DND-41 (cell line): ENCODE data around the gene MRPL58.

Experiments
- EZH2 ChIP-seq: IDR thresholded peaks from 3 replicates; pipeline ENCODE4 v1.6.1; 2012; ENCODE audit warnings: borderline replicate concordance, low read depth, mild to moderate bottlenecking, moderate library complexity, low read length, inconsistent platforms; ENCODE audit not compliant: severe bottlenecking
- TF ChIP-seq, protein P1 (sequence below): IDR thresholded peaks from 2 replicates; pipeline ENCODE4 v1.5.1; 2012; ENCODE audit warnings: borderline replicate concordance, low read length, moderate library complexity, mild to moderate bottlenecking; ENCODE audit not compliant: poor library complexity, severe bottlenecking; ENCODE audit errors: extremely low read depth

DNA sequence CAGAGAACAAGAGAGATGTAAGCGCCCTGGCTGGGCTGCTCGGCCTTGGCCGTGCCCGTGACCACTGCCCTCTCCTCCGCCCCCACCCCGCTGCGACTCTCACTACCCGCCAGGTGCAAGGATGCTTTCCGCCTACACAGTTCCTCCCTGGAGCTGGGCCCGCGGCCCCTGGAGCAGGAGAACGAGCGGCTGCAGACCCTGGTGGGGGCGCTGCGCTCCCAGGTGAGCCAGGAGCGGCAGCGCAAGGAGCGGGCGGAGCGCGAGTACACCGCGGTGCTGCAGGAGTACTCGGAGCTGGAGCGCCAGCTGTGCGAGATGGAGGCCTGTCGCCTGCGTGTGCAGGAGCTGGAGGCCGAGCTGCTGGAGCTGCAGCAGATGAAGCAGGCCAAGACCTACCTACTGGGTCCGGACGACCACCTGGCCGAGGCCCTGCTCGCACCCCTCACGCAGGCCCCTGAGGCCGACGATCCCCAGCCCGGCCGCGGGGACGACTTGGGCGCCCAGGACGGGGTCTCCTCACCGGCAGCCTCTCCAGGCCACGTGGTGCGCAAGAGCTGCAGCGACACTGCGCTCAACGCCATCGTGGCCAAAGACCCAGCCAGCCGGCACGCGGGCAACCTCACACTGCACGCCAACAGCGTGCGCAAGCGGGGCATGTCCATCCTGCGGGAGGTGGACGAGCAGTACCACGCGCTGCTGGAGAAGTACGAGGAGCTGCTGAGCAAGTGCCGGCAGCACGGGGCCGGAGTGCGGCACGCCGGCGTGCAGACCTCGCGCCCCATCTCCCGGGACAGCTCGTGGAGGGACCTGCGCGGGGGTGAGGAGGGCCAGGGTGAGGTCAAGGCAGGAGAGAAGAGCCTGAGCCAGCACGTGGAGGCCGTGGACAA is 9.2 kb upstream of the MRPL58 start:
- TF ChIP-seq, protein P1, sequence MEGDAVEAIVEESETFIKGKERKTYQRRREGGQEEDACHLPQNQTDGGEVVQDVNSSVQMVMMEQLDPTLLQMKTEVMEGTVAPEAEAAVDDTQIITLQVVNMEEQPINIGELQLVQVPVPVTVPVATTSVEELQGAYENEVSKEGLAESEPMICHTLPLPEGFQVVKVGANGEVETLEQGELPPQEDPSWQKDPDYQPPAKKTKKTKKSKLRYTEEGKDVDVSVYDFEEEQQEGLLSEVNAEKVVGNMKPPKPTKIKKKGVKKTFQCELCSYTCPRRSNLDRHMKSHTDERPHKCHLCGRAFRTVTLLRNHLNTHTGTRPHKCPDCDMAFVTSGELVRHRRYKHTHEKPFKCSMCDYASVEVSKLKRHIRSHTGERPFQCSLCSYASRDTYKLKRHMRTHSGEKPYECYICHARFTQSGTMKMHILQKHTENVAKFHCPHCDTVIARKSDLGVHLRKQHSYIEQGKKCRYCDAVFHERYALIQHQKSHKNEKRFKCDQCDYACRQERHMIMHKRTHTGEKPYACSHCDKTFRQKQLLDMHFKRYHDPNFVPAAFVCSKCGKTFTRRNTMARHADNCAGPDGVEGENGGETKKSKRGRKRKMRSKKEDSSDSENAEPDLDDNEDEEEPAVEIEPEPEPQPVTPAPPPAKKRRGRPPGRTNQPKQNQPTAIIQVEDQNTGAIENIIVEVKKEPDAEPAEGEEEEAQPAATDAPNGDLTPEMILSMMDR: no peak
- TF ChIP-seq EZH2: no peak
